Measurements from ENCODE around the gene GPR4.

GRCh38 chr19:45568732-45569131 is 33.3 kb downstream of the GPR4 start:
- no peak for TF ChIP-seq CTCF (conservative IDR thresholded peaks at IDR 0.05; ENCODE audit: low read length)
- TF ChIP-seq EZH2phosphoT487 (IDR thresholded peaks at IDR 0.05; ENCODE audit: borderline replicate concordance, low read depth, low read length): no peak

Measured in OCI-LY7 (cell line).